Large intestine (tissue), 3 donors: ENCODE data around the gene C10orf143. TPM values are rescaled to one million over a fixed set of nuclear protein-coding genes. Genes with fewer than 3 reads are reported as not detected.

Source experiments
- DNase-seq, 2 donors: peaks; one replicate each; pipeline versions ENCODE4 v3.0.0 to v3.0.0-alpha.2; 2013
- H3K27ac ChIP-seq: one replicate; pipeline ENCODE4 v1.5.1; 2013; ENCODE audit warnings: low read length
- H3K27me3 ChIP-seq: 2 replicates; pipeline ENCODE4 v1.6.1; 2013; ENCODE audit warnings: low read length; ENCODE audit not compliant: control insufficient read depth, insufficient read depth
- H3K36me3 ChIP-seq: 2 replicates; pipeline ENCODE4 v1.6.1; 2013; ENCODE audit warnings: low read length; ENCODE audit not compliant: control insufficient read depth, insufficient read depth
- H3K4me1 ChIP-seq: one replicate; pipeline ENCODE4 v1.6.1; 2013; ENCODE audit warnings: low read length; ENCODE audit not compliant: control insufficient read depth, insufficient read depth
- H3K4me3 ChIP-seq: one replicate; pipeline ENCODE4 v1.5.1; 2013; ENCODE audit warnings: low read length
- H3K9me3 ChIP-seq: one replicate; pipeline ENCODE4 v1.6.1; 2013; ENCODE audit warnings: mild to moderate bottlenecking, low read depth, low read length, moderate library complexity; ENCODE audit not compliant: control insufficient read depth
- WGBS: methylation state at CpG from one replicate; pipeline ENCODE4 v1.1.5; 2013; ENCODE audit warnings: low lambda C conversion rate; ENCODE audit not compliant: insufficient coverage; 5-methylcytosine and 5-hydroxymethylcytosine counted together
- polyA plus RNA-seq: library from polyadenylated mRNA; unstranded; fragments of 120-200 nt; gene quantifications from one replicate; pipeline ENCODE4 v1.2.1, GENCODE V29; 2013

Gene C10orf143
- polyA plus RNA-seq, 1 donor = 4.7 TPM

DNA sequence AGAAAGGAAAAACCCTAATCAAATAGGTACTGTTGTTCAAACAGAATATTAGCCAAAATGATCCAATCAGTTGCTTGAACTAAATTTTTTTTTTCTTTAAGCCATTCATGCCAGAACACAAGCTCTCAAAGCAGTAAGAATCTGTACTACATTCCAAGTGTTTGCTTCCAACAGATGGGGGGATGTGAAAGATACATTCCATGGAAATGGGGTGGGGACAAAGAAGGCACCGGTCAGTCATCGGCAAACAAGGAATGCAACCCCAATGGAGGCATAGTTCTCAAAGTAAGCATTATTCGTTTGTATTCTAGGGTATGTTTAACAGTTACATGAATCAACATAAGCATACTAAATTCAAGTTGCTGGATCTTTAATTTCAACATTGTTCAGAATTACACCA, 32.5 kb downstream of the C10orf143 start:
- WGBS = no CpG with 5 or more reads among the region's 3 CpGs
- Histone ChIP-seq H3K4me3 (no peak overlapping the region), H3K36me3 (no peaks in the 10 kb centered on the region), H3K27me3 (no peaks in the 10 kb centered on the region), H3K27ac (no peak overlapping the region), H3K4me1 (no peaks in the 10 kb centered on the region), H3K9me3 (no peaks in the 10 kb centered on the region)
- DNase-seq = no peak

DNA sequence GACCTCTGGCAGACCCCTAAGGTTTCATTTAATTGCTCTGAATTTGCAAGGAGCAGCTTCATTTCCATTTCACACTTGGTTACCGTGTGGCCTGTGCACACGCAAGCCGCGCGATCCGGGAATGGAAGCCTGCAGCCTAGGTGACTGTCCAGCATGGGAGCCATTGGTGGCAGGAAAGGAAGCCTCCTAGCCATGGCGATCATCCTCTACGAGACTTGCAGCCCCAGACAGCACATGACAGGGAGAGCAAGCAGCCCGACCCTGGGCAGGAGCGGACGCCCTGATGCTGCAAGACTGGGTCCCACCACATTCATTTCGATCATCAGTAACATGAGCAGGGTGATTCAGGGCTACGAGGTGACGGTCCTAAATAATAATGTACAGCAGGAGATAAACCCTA, 33.9 kb downstream of the C10orf143 start:
- no peak overlapping the region for H3K4me3 ChIP-seq
- H3K27ac ChIP-seq = no peak overlapping the region
- no CpG with 5 or more reads among the region's 14 CpGs for whole genome bisulfite sequencing
- no peak for DNase-seq
- no peaks in the 10 kb centered on the region for H3K36me3 ChIP-seq
- H3K9me3 ChIP-seq = no peaks in the 10 kb centered on the region
- H3K27me3 ChIP-seq = no peaks in the 10 kb centered on the region
- no peaks in the 10 kb centered on the region for H3K4me1 ChIP-seq

DNA sequence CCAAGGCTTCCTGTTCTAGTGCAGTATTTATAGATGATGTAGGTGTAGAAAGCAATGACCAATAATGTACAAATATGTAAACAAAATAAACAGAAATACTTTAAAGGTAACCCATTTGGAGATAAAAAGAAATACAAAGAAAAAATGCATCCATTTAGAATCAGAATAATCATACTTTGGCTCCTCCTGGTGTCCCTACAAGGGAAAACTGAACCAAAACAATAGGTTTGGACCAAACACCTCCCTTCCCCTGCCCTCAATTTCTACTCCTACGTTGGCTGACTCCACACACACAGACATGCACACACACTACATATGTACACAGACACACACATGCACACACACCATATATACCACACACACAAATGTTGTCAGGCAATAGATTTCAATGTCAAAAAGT, 36.0 kb downstream of the C10orf143 start:
- Histone ChIP-seq H3K4me3 (no peak overlapping the region), H3K9me3 (no peaks in the 10 kb centered on the region), H3K4me1 (no peaks in the 10 kb centered on the region), H3K27ac (no peak overlapping the region), H3K27me3 (no peaks in the 10 kb centered on the region), H3K36me3 (no peaks in the 10 kb centered on the region)
- WGBS = no CpG with 5 or more reads among the region's 1 CpG
- no peak for DNase-seq

DNA sequence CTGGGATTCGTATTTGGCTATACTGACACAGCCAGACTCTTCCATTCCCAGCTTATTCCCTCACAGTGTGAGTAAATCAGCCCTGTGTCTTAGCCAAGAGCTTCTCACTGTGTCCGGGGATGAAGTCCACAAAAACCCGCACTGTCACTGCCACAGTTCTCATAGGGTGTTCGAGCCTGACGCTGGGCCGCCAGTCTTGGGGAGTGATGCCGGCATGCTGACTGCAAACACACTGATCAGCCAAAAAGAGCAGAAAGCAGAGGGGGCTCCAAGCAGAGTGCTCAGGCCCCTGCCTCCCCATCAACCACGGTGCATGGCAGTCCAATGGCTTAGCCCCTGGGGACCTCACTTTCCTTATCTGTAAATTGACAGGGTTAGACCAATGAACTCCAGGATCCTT, 36.7 kb downstream of the C10orf143 start:
- Histone ChIP-seq H3K27ac (no peak overlapping the region), H3K9me3 (no peaks in the 10 kb centered on the region), H3K4me1 (no peaks in the 10 kb centered on the region), H3K36me3 (no peaks in the 10 kb centered on the region), H3K27me3 (no peaks in the 10 kb centered on the region), H3K4me3 (no peak overlapping the region)
- WGBS = no CpG with 5 or more reads among the region's 8 CpGs
- no peak for DNase-seq

DNA sequence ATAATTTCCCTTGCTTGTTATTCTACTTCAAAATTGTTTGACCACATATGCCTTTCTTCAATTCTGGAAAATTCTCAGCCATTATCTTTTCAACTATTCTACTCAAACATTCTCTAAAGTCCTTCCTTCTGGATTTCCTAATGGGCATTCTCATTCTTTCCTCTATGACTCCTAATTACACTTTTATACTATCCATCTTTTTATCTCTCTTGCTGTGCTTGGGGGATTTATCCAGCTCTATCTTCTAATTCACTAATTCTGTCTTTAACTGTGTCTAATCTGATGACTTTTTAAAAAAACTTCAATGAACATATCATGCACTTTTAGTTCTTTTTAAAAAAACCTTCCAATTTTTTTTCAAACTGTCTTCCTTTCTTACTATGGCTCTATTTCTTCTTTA, 38.4 kb downstream of the C10orf143 start:
- H3K27ac ChIP-seq = no peak overlapping the region
- H3K27me3 ChIP-seq = no peaks in the 10 kb centered on the region
- H3K4me3 ChIP-seq = no peak overlapping the region
- DNase-seq = no peak
- H3K4me1 ChIP-seq = no peaks in the 10 kb centered on the region
- no peaks in the 10 kb centered on the region for H3K9me3 ChIP-seq
- H3K36me3 ChIP-seq = no peaks in the 10 kb centered on the region

DNA sequence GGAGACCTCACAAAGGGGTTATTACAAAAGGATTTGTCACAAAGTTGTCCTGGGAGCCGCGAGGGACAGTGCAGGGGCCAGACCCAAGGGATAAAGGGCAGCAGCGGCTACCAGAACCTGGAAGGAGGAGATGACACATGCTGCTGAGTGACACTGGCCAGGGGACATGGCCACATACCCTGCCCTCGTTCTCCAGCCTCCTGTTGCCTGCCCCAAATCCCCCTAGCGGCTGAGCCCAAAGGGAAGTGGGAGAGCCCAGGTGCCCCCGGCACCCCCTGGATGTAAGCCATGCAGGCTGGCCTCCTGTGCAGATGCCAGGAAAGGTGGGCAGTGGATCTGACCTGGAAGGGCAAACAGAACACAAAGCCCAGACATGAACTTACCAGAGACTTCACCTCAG, 42.7 kb downstream of the C10orf143 start:
- WGBS = no CpG with 5 or more reads among the region's 6 CpGs
- Histone ChIP-seq H3K36me3 (no peaks in the 10 kb centered on the region), H3K4me3 (no peak overlapping the region), H3K27ac (no peak overlapping the region), H3K4me1 (no peaks in the 10 kb centered on the region), H3K27me3 (no peaks in the 10 kb centered on the region), H3K9me3 (no peaks in the 10 kb centered on the region)
- DNase-seq = no peak

DNA sequence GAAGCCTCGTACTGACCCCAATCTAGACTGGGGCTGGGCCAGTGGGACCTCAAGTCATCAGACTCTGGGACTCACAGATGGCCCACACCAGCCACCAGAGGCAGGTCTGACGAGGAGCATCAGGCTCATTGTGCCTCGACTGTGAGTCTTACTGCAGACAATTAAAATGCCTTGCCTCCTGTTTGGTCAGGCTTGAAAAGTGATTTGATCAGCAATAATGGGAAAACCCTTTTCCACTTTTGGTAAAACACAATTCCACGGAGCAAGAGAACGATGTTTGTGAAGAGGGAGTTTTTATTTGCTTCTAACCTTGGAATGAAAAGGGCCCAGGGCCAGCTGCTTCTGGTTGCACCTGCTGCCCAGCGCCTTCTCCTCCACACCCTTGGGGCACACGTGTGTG, 43.9 kb downstream of the C10orf143 start:
- no peak for DNase-seq
- WGBS = 20% methylated on average over 1 of the region's 7 CpGs
- Histone ChIP-seq H3K9me3 (no peaks in the 10 kb centered on the region), H3K4me1 (no peaks in the 10 kb centered on the region), H3K27ac (no peak overlapping the region), H3K27me3 (no peaks in the 10 kb centered on the region), H3K4me3 (no peak overlapping the region), H3K36me3 (no peaks in the 10 kb centered on the region)

DNA sequence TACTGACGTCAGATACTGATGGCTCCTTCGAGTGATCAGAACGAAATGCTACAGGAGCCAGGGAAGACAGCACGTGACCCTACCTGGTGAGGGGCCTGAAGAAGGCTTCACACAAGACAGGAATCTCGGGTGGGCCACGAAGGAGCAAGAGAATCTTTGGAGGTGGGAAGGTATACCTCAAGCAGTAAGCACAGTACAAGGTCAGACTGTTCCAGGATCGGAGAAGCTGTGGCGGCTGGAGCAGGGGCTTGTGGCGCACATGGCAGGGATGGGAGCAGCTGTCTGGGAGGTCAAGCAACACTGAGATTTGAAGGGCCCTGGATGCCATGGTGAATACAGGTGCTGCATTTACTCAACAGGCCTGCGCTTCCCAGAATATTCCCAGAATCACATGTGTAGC, 45.4 kb downstream of the C10orf143 start:
- WGBS = 92% methylated on average over 2 of the region's 10 CpGs
- no peaks in the 10 kb centered on the region for H3K27me3 ChIP-seq
- no peak overlapping the region for H3K27ac ChIP-seq
- no peaks in the 10 kb centered on the region for H3K9me3 ChIP-seq
- no peaks in the 10 kb centered on the region for H3K36me3 ChIP-seq
- no peak overlapping the region for H3K4me3 ChIP-seq
- DNase-seq = no peak
- no peaks in the 10 kb centered on the region for H3K4me1 ChIP-seq

DNA sequence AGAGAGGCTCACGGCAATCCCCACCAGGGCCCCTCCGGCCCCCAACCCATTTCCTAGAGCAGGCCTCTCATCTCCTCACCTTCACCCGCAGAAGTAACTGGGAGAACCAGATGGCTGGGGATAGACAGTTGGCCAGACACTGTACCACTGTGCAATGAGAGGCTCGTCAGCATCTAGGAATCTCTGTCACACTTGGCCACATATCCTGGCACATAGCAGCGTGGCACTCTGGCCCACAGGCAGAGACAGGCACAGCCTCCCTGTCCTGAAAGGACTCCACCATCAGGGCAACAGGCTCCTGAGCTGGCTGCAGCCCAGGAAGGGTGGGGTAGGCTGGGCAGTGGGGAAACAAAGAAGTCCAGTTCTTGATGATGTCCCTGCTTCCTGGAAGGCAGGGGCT, 45.8 kb downstream of the C10orf143 start:
- no peak for DNase-seq
- Histone ChIP-seq H3K27me3 (no peaks in the 10 kb centered on the region), H3K27ac (no peak overlapping the region), H3K9me3 (no peaks in the 10 kb centered on the region), H3K4me1 (no peaks in the 10 kb centered on the region), H3K4me3 (no peak overlapping the region), H3K36me3 (no peaks in the 10 kb centered on the region)
- WGBS = no CpG with 5 or more reads among the region's 5 CpGs

DNA sequence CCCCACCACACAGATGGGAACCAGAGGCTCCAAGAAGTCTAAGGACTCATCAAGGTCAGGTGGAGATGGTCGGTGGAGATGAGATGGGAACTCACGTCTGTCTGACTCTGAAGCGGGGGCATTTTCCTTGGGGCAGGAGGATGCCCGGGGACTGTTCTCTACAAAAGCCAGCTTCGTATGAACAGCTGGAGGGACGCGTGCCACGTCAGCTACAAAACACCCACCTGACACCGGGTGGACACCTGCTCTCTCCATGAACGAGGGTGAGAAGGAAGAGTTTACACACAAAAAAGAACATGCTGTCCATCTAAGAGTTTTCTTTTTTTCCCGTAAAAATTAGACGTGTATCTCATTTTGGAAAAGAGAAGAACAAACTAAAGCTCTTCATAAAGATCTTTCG, 47.7 kb downstream of the C10orf143 start:
- WGBS = 94% methylated on average over 3 of the region's 13 CpGs
- H3K4me3 ChIP-seq = no peak overlapping the region
- no peaks in the 10 kb centered on the region for H3K9me3 ChIP-seq
- no peaks in the 10 kb centered on the region for H3K36me3 ChIP-seq
- H3K27ac ChIP-seq = no peak overlapping the region
- no peaks in the 10 kb centered on the region for H3K27me3 ChIP-seq
- H3K4me1 ChIP-seq = no peaks in the 10 kb centered on the region
- no peak for DNase-seq

DNA sequence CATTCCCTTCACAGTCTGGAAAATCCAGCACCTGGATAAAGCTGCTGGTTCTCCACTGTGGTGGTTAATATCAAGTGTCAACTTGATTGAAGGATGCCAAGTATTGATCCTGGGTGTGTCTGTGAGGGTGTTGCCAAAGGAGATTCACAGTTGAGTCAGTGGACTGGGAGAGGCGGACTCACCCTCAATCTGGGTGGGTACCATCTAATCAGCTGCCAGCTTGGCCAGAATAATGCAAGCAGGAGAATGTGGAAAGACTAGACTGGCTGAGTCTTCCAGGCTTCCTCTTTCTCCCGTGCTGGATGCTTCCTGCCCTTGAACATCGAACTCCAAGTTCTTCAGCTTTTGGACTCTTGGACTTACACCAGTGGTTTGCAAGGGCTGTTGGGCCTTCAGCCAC, 48.4 kb downstream of the C10orf143 start:
- Histone ChIP-seq H3K27me3 (no peaks in the 10 kb centered on the region), H3K9me3 (no peaks in the 10 kb centered on the region), H3K4me1 (no peaks in the 10 kb centered on the region), H3K36me3 (no peaks in the 10 kb centered on the region), H3K27ac (no peak overlapping the region), H3K4me3 (no peak overlapping the region)
- WGBS = no CpG with 5 or more reads among the region's 3 CpGs
- DNase-seq = no peak
